ENCODE measurements around the gene PDE4B. TPM values are rescaled to one million over a fixed set of nuclear protein-coding genes. Genes with fewer than 3 reads are reported as not detected.

The PDE4B gene
- total and polyA plus RNA-seq, 2 of the 13 experiments (the other 11 are each of a cell fraction or from before 2014, with no cell fraction given): not detected

- no peak overlapping the region for H2AFZ ChIP-seq (ENCODE audit: low read length)
- no peaks in the 10 kb centered on the region for H4K20me1 ChIP-seq (ENCODE audit: insufficient read depth, low read length)
- no peaks in the 10 kb centered on the region for H3K36me3 ChIP-seq (replicated peaks in 1 of 2; ENCODE audit: control insufficient read depth in 1 of 2, insufficient read depth in 2 of 2, low read length in 2 of 2)
- TF ChIP-seq ZNF224 (CRISPR knock-in tag; IDR thresholded peaks at IDR 0.05) (no peak), ZNF143 (CRISPR knock-in tag; IDR thresholded peaks at IDR 0.05) (no peak), ZFAT (CRISPR knock-in tag; conservative IDR thresholded peaks at IDR 0.05) (no peak), ARNTL (CRISPR knock-in tag; IDR thresholded peaks at IDR 0.05) (no peak), ARID4A (CRISPR knock-in tag; IDR thresholded peaks at IDR 0.05; ENCODE audit: borderline replicate concordance) (no peak)
- H3K79me2 ChIP-seq (ENCODE audit: insufficient read depth, low read length): no peaks in the 10 kb centered on the region
- CTCF ChIA-PET (ENCODE audit: low intra/inter-chr PET ratio, low total read pairs): no interaction called here
- no peak for DNase-seq (ENCODE audit: low spot score)
- BruUV-seq (replicated peaks): no TSS peak
- H3K27me3 ChIP-seq (ENCODE audit: control insufficient read depth in 1 of 2, insufficient read depth in 2 of 2, low read length in 2 of 2): no peaks in the 10 kb centered on the region; a peak in 1 of 5 replicates
- no peaks in the 10 kb centered on the region for H3K4me1 ChIP-seq (ENCODE audit: insufficient read depth, low read length)
- H3K9me3 ChIP-seq (ENCODE audit: low read length): no peaks in the 10 kb centered on the region
- H3K4me3 ChIP-seq (replicated peaks in 1 of 3; ENCODE audit: insufficient read depth in 1 of 3, low read depth in 2 of 3, low read length in 3 of 3): no peak overlapping the region
- H3K27ac ChIP-seq (ENCODE audit: extremely low read length, insufficient read depth, low read length): no peak overlapping the region
- H3K4me2 ChIP-seq (ENCODE audit: low read depth, low read length): peak overlapping the region; percentile 16; the same call in 1 of the 2 replicates
- no peak for FAIRE-seq
- intact Hi-C loops (cut with micrococcal nuclease; ENCODE audit: unreplicated experiment): no loop called here
- ATAC-seq: no peak
- in situ Hi-C loops (cut with HindIII; ENCODE audit: extremely low pct_ligation_motif_present, low pct_unique_long_range_greater_than_20kb): loop anchor here (5.0 to 25.0 kb wide), 3 partner anchors 279 to 774 kb away; no protein-coding TSS in a partner anchor
- no peak overlapping the region for H3K9ac ChIP-seq (ENCODE audit: insufficient read depth, low read depth, low read length)
- POLR2A ChIA-PET: no interaction called here
- 2% methylated on average over 6 of the region's 6 CpGs for WGBS (ENCODE audit: low lambda C conversion rate)
These were observed 170.6 kb downstream of the PDE4B start for GRCh38 chr1:65963156-65963888.

Data from HepG2 (cell line).